ENCODE results near the gene COTL1. TPM values are rescaled to one million over a fixed set of nuclear protein-coding genes. Genes with fewer than 3 reads are reported as not detected.
A peak's percentile ranks its signal among the peaks of the same experiment; 100 is the strongest.

Gene COTL1
- total and polyA plus RNA-seq, 9 of the 15 experiments (the other 6 are each of a cell fraction or from before 2014, with no cell fraction given), result 27.7 to 185 (median 72.5) TPM

- TF ChIP-seq MGA (IDR thresholded peaks at IDR 0.05) (no peak), GATA2 (CRISPR knock-in tag; IDR thresholded peaks at IDR 0.05) (no peak), YBX1 (IDR thresholded peaks at IDR 0.05) (no peak), ZBTB40 (IDR thresholded peaks at IDR 0.05) (no peak), ZBTB40 (CRISPR knock-in tag; IDR thresholded peaks at IDR 0.05) (no peak), DDX20 (tag; IDR thresholded peaks at IDR 0.05; ENCODE audit: low read depth) (no peak), CXXC5 (CRISPR knock-in tag; IDR thresholded peaks at IDR 0.05) (peak; percentile 90)
Observed at GRCh38 chr16:84617791-84618580, at the start of gene COTL1 (continued).

Data from K562 (cell line).